ENCODE data around the gene ACTL7A. TPM values are rescaled to one million over a fixed set of nuclear protein-coding genes. Genes with fewer than 3 reads are reported as not detected.
"Not testable (repeated sequence)": the region's sequence is repeated elsewhere in the genome, so short reads cannot be mapped to it uniquely, and the experiment has no call there.

Gene ACTL7A
- polyA plus RNA-seq, 1 donor, result not detected

GRCh38 chr9:108889649-108890067 is 27.6 kb downstream of the ACTL7A start:
- no peak overlapping the region for H3K27ac ChIP-seq (ENCODE audit: low read length)
- no peak for DNase-seq
- H3K36me3 ChIP-seq (ENCODE audit: control insufficient read depth, insufficient read depth, low read length), result peaks cover 46% of the 10 kb centered on the region
- no peaks in the 10 kb centered on the region for H3K27me3 ChIP-seq (ENCODE audit: control insufficient read depth, insufficient read depth, low read length)
- no peak overlapping the region for H3K4me3 ChIP-seq (ENCODE audit: low read length)
- peaks cover 14% of the 10 kb centered on the region for H3K4me1 ChIP-seq (ENCODE audit: control insufficient read depth, insufficient read depth, low read length)
- no peaks in the 10 kb centered on the region for H3K9me3 ChIP-seq (ENCODE audit: control insufficient read depth, low read depth, low read length)
- 100% methylated on average over 1 of the region's 4 CpGs for WGBS (ENCODE audit: insufficient coverage, low lambda C conversion rate)

- Histone ChIP-seq H3K4me1 (ENCODE audit: control insufficient read depth, insufficient read depth, low read length) (no peaks in the 10 kb centered on the region), H3K4me3 (ENCODE audit: low read length) (no peak overlapping the region), H3K36me3 (ENCODE audit: control insufficient read depth, insufficient read depth, low read length) (peaks cover 74% of the 10 kb centered on the region), H3K27me3 (ENCODE audit: control insufficient read depth, insufficient read depth, low read length) (no peaks in the 10 kb centered on the region), H3K9me3 (ENCODE audit: control insufficient read depth, low read depth, low read length) (no peaks in the 10 kb centered on the region), H3K27ac (ENCODE audit: low read length) (no peak overlapping the region)
- WGBS (ENCODE audit: insufficient coverage, low lambda C conversion rate), result no CpG with 5 or more reads among the region's 4 CpGs
- no peak for DNase-seq
These were observed 32.3 kb downstream of the ACTL7A start for GRCh38 chr9:108894225-108894997.

- peaks cover 73% of the 10 kb centered on the region for H3K36me3 ChIP-seq (ENCODE audit: control insufficient read depth, insufficient read depth, low read length)
- H3K27me3 ChIP-seq (ENCODE audit: control insufficient read depth, insufficient read depth, low read length), result no peaks in the 10 kb centered on the region
- 100% methylated on average over 1 of the region's 2 CpGs for WGBS (ENCODE audit: insufficient coverage, low lambda C conversion rate)
- no peak overlapping the region for H3K4me3 ChIP-seq (ENCODE audit: low read length)
- H3K4me1 ChIP-seq (ENCODE audit: control insufficient read depth, insufficient read depth, low read length), result no peaks in the 10 kb centered on the region
- DNase-seq, result no peak
- no peaks in the 10 kb centered on the region for H3K9me3 ChIP-seq (ENCODE audit: control insufficient read depth, low read depth, low read length)
- no peak overlapping the region for H3K27ac ChIP-seq (ENCODE audit: low read length)
These were observed 35.4 kb downstream of the ACTL7A start for GRCh38 chr9:108897324-108898096.

- peaks cover 71% of the 10 kb centered on the region for H3K36me3 ChIP-seq (ENCODE audit: control insufficient read depth, insufficient read depth, low read length)
- H3K4me1 ChIP-seq (ENCODE audit: control insufficient read depth, insufficient read depth, low read length); DNase-seq; H3K4me3 ChIP-seq (ENCODE audit: low read length); H3K27ac ChIP-seq (ENCODE audit: low read length); H3K9me3 ChIP-seq (ENCODE audit: control insufficient read depth, low read depth, low read length); H3K27me3 ChIP-seq (ENCODE audit: control insufficient read depth, insufficient read depth, low read length): not testable (repeated sequence)
- WGBS (ENCODE audit: insufficient coverage, low lambda C conversion rate), result 100% methylated on average over 2 of the region's 8 CpGs
These were observed 37.1 kb downstream of the ACTL7A start for GRCh38 chr9:108899023-108899695.

- H3K27ac ChIP-seq (ENCODE audit: low read length), result no peak overlapping the region
- H3K9me3 ChIP-seq (ENCODE audit: control insufficient read depth, low read depth, low read length), result no peaks in the 10 kb centered on the region
- no peak overlapping the region for H3K4me3 ChIP-seq (ENCODE audit: low read length)
- no peaks in the 10 kb centered on the region for H3K27me3 ChIP-seq (ENCODE audit: control insufficient read depth, insufficient read depth, low read length)
- DNase-seq, result no peak
- 93% methylated on average over 3 of the region's 5 CpGs for WGBS (ENCODE audit: insufficient coverage, low lambda C conversion rate)
- no peaks in the 10 kb centered on the region for H3K4me1 ChIP-seq (ENCODE audit: control insufficient read depth, insufficient read depth, low read length)
- peaks cover 66% of the 10 kb centered on the region for H3K36me3 ChIP-seq (ENCODE audit: control insufficient read depth, insufficient read depth, low read length)
These were observed 38.1 kb downstream of the ACTL7A start for GRCh38 chr9:108900176-108900575.

- H3K27me3 ChIP-seq (ENCODE audit: control insufficient read depth, insufficient read depth, low read length), result no peaks in the 10 kb centered on the region
- peaks cover 74% of the 10 kb centered on the region for H3K36me3 ChIP-seq (ENCODE audit: control insufficient read depth, insufficient read depth, low read length)
- no peak overlapping the region for H3K27ac ChIP-seq (ENCODE audit: low read length)
- no peak for DNase-seq
- no peak overlapping the region for H3K4me3 ChIP-seq (ENCODE audit: low read length)
- H3K9me3 ChIP-seq (ENCODE audit: control insufficient read depth, low read depth, low read length), result no peaks in the 10 kb centered on the region
- no peaks in the 10 kb centered on the region for H3K4me1 ChIP-seq (ENCODE audit: control insufficient read depth, insufficient read depth, low read length)
- no CpG with 5 or more reads among the region's 2 CpGs for WGBS (ENCODE audit: insufficient coverage, low lambda C conversion rate)
These were observed 41.5 kb downstream of the ACTL7A start for GRCh38 chr9:108903420-108904103.

- 100% methylated on average over 2 of the region's 3 CpGs for WGBS (ENCODE audit: insufficient coverage, low lambda C conversion rate)
- Histone ChIP-seq H3K9me3 (ENCODE audit: control insufficient read depth, low read depth, low read length) (no peaks in the 10 kb centered on the region), H3K4me3 (ENCODE audit: low read length) (no peak overlapping the region), H3K27me3 (ENCODE audit: control insufficient read depth, insufficient read depth, low read length) (no peaks in the 10 kb centered on the region), H3K27ac (ENCODE audit: low read length) (no peak overlapping the region), H3K4me1 (ENCODE audit: control insufficient read depth, insufficient read depth, low read length) (no peaks in the 10 kb centered on the region), H3K36me3 (ENCODE audit: control insufficient read depth, insufficient read depth, low read length) (peaks cover 75% of the 10 kb centered on the region)
- DNase-seq, result no peak
These were observed 42.1 kb downstream of the ACTL7A start for GRCh38 chr9:108904161-108904560.

GRCh38 chr9:108905494-108905893 is 43.4 kb downstream of the ACTL7A start:
- H3K27ac ChIP-seq (ENCODE audit: low read length), result no peak overlapping the region
- 100% methylated on average over 1 of the region's 2 CpGs for WGBS (ENCODE audit: insufficient coverage, low lambda C conversion rate)
- DNase-seq, result no peak

GRCh38 chr9:108910402-108910801 is 48.3 kb downstream of the ACTL7A start:
- Histone ChIP-seq H3K4me1 (ENCODE audit: control insufficient read depth, insufficient read depth, low read length) (no peaks in the 10 kb centered on the region), H3K27ac (ENCODE audit: low read length) (no peak overlapping the region), H3K9me3 (ENCODE audit: control insufficient read depth, low read depth, low read length) (no peaks in the 10 kb centered on the region), H3K4me3 (ENCODE audit: low read length) (no peak overlapping the region), H3K36me3 (ENCODE audit: control insufficient read depth, insufficient read depth, low read length) (peaks cover 60% of the 10 kb centered on the region), H3K27me3 (ENCODE audit: control insufficient read depth, insufficient read depth, low read length) (no peaks in the 10 kb centered on the region)
- DNase-seq, result no peak

More at GRCh38 chr9:108905494-108905893, 43.4 kb downstream of the ACTL7A start:
- Histone ChIP-seq H3K36me3 (ENCODE audit: control insufficient read depth, insufficient read depth, low read length) (peaks cover 75% of the 10 kb centered on the region), H3K27me3 (ENCODE audit: control insufficient read depth, insufficient read depth, low read length) (no peaks in the 10 kb centered on the region), H3K4me3 (ENCODE audit: low read length) (no peak overlapping the region), H3K4me1 (ENCODE audit: control insufficient read depth, insufficient read depth, low read length) (no peaks in the 10 kb centered on the region), H3K9me3 (ENCODE audit: control insufficient read depth, low read depth, low read length) (no peaks in the 10 kb centered on the region)

- no peak for DNase-seq
- no peak overlapping the region for H3K27ac ChIP-seq (ENCODE audit: low read length)
- no peaks in the 10 kb centered on the region for H3K27me3 ChIP-seq (ENCODE audit: control insufficient read depth, insufficient read depth, low read length)
- no peaks in the 10 kb centered on the region for H3K4me1 ChIP-seq (ENCODE audit: control insufficient read depth, insufficient read depth, low read length)
- H3K9me3 ChIP-seq (ENCODE audit: control insufficient read depth, low read depth, low read length), result no peaks in the 10 kb centered on the region
- H3K4me3 ChIP-seq (ENCODE audit: low read length), result no peak overlapping the region
- WGBS (ENCODE audit: insufficient coverage, low lambda C conversion rate), result no CpG with 5 or more reads among the region's 2 CpGs
- H3K36me3 ChIP-seq (ENCODE audit: control insufficient read depth, insufficient read depth, low read length), result peaks cover 59% of the 10 kb centered on the region
These were observed 48.8 kb downstream of the ACTL7A start for GRCh38 chr9:108910914-108911313.
